Measurements from ENCODE around the gene TCEA2.

TCEA2 gene

GRCh38 chr20:64119681-64120341 lies 56.8 kb downstream of the TCEA2 start:
- H3K4me3 ChIP-seq (ENCODE audit: low read depth, low read length): no peak overlapping the region
- no peak for TF ChIP-seq CTCF (IDR thresholded peaks at IDR 0.05; ENCODE audit: borderline replicate concordance, insufficient read depth, low read depth, low read length)

GRCh38 chr20:64121586-64121985 lies 58.6 kb downstream of the TCEA2 start:
- no peak overlapping the region for H3K4me3 ChIP-seq (ENCODE audit: low read depth, low read length)
- TF ChIP-seq CTCF (IDR thresholded peaks at IDR 0.05; ENCODE audit: borderline replicate concordance, insufficient read depth, low read depth, low read length): no peak
